NCI-H1436 treated with DMSO at 0.1 percent for 48 hours (cell line): ENCODE results near the gene GDF9.

ENCODE experiments used
- DNase-seq: peaks from one replicate; lab custom pipeline; 2025; lab: John Stamatoyannopoulos, UW

GDF9 gene

GRCh38 chr5:132838516-132839282, 27.6 kb downstream of the GDF9 start:
- DNase-seq: no peak

DNA sequence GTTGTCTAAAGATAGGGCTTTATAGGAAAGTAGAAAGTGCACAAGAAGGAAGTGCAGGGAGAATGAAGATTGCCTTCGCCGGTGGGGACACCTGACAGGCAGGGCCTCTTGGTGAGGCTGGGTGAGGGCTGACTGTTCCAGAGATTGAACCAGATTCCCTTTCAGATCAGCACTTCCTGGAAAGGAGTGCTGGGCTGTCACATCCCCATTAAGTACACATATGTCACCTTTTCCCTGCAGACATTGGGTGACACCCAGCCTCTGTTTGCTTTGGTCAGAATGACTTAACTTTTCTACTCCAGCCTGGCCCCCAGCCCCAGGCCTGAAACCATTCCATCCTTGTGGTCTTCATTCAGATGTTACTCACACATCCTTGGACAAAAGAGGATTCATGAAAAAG, 28.4 kb downstream of the GDF9 start:
- no peak for DNase-seq

- DNase-seq: no peak
These were observed 29.4 kb downstream of the GDF9 start for GRCh38 chr5:132836852-132837251.

DNA sequence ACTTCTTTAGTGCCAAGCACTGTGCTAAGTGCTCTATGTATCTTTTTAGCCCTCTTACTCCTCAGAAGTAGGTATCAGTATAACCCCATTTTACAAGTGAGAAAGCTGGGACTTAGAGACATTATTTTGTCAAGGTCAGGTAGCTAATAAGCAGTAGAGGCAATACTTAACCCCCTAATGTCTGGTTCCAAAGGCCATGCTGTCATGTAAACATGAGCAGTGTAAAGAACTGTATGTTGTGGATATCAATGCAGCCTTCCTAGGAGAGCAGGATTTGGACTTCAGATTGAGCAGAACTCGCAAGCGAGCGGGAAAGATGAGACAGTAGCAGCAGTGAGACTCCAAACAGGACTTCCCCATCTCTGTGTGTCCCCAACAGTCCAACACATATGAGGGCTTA, 32.2 kb downstream of the GDF9 start:
- DNase-seq: no peak

GRCh38 chr5:132832612-132833011, 33.7 kb downstream of the GDF9 start:
- DNase-seq: no peak

GRCh38 chr5:132831095-132831860, 35.0 kb downstream of the GDF9 start:
- no peak for DNase-seq

DNA sequence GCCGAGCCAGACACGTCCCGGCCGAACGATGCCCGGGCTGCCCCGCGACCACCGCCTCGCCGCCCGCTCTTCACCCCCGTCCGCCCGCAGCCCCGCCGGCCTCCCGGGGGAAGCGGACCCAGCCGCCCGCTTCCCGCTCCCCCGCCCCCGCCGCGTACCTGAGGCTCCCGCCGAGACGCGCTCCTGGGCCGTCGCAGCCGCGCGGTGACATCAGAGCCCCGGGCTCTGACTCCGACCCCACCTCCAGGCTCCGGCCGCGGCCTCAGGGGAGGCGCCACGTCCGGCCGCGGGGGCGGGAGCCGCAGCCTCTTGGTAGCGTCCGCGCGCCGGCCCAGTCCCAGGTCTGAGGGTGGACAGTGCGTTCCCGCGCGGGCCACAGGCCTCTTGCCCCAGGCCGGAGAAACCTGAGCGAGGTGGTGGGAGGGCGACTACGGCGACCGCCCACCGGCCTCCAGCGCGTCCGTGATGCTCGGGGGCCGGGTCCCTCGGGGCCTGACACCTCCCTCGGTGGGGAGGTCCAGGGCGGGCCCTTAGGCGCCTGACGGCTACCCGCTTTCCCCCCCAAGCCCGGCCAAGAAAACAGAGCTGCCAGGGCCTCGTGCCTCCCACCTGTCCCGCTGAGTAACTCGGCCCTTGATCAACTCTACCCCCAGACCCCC, 35.7 kb downstream of the GDF9 start, which contains the start of gene SHROOM1:
Gene SHROOM1 (minus strand): TSS at position 212 of the 659 bp plus-strand sequence. CDS start 4,507 bp downstream, outside the sequence.
- DNase-seq: no peak

DNA sequence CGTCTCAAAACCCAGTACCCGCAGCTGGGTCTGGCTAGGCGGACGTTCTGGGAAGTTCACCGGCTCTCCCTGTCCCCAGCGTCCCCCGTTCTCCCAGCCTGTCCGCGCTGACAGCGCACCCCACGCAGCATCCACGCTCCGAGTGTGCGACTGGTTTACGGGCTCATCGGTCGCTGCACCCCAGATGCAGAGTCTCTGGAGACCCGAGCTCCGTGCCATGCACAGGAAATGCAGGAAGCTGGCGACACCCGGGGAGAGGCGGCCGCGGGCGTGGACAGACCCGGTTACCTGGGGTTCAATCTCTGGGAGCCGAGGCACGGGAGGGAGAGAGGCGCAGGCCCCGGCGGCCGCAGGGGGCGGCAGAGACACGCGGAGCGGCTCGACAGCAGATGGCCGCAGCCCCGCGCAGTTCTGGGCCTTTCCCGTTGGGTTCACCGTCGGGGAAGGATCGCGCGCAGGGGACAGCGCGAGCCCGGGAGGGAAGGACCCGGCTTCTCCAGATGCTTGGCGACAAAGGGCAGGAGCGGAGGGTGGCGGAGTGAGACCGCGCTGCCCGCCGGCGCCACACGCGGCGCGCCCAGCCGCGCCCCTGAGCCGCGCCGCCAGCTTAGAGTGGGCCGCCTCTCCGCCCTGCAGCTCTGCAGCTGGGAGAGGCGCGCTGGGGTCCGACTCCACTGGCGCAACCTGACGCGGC, 36.4 kb downstream of the GDF9 start:
- no peak for DNase-seq

DNA sequence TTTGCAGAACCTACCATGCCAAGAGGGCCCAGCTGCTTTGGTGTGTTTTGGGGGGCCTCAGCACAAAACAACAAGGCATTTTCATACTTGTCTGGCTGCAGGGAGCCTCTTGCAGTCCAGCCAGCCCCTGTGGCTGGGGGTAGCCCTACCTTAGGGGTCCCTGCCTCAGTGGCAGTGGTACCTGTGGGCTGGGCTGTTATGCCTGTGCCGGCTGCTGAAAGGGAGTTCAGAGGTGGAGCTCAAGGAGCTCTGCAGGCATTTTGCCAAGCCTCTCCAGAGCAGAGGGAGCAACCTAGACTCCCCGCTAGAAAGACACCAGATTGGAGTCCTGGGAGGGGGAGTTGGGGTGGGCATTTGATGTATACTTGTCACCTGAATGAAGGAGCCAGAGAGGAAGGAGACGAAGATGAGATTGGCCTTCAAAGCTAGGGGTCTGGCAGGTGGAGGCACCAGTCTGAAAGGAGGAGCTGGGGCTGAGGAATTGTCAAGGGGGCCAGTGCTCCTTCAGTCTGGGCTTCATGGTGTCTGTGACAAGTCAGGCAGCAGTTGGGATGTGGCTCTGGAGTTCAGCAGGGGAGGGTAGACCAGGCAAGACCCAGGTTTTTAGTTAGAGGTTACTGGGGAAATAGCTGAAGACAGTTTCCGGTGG, 37.3 kb downstream of the GDF9 start:
- no peak for DNase-seq

GRCh38 chr5:132827943-132828673, 38.2 kb downstream of the GDF9 start:
- no peak for DNase-seq

DNA sequence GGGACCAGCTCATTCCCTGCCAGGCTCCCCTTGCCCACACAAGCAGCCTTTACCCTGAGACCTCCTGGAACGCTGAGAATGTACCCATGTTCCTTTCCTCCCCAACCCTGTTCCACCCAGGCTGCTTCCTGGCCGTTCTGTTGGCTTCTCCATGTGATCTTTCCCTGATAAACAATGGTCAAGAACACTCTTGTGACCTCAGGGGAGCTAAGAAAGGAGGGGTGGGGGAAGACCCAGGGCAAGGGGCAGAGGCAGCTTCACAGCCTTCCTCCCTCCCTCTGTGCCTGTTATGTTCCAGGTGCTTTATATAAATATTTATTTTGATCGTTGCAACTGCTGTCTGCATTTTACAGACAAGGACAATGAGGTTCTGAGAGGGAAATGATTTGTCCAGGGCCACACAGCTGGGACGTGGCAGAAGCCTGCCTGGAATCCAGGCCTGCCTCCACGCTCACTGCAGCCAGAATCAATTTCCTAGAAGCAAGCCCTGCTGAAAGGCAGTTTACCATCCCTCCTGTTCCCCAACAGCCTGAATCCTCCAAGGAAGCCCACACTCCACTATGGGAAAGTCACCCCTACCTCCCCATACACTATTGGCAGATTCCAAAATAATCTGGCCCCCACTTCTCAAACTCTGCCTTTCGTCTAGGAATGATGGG, 39.7 kb downstream of the GDF9 start:
- DNase-seq: no peak

- no peak for DNase-seq
These were observed 40.4 kb downstream of the GDF9 start for GRCh38 chr5:132825834-132826391.

DNA sequence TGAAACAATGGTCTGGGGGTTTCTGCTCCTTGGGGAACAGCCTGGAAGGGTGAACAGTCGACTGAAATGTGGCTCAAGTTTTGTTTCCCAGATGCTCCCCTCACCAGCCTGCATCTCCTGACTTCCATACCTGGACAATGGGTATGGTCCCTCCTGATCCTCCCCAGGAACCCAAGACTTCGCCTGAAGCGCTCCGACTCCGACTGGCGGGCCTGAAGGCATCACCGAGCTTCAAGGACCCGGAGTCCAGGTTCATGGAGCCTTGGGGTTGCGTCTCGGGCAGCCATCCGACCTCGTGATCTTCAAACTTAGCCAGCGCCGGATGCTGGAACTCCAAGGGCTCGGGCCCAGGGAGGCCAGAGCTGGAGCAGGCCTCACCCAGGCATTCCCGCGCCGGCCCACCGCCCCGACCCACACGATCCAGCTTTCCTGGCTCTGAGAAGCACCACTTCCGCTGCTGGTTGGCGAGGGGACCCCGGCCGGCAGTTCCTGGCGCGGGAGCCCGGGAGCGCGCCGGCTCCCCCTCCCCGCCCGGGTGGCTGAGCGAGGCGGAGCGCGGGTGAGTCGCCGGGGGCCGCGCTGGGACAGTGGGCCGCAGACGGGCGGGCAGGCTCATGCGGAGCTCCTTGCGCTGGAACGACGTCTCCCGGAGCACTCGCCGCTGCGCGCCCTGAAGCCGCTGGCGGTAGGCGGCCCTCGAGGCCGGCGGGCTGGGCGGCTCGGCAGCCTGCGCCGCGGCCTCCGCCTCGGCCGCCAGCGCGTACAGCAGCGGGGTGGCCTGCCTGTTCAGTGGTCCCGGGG, 41.0 kb downstream of the GDF9 start:
- DNase-seq: no peak

DNA sequence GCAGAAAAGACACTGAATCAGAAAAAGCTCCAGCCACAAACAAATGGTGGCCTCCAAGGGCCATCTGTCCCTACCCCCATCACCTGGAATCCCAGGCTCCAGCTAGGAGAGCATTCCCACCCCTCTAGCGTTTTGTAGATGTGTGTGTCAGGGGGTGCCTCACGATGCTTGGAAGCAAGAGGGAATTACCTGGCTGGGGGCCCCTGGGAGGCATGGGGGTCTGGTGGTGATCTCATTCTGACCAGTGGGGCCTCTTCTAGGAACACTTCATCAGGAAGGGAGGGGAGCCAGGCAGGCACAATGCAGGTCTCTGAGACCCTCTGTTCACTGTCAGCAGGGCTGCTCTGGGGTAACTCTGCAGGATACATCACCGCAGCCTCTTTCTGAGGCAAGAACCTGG, 41.8 kb downstream of the GDF9 start:
- no peak for DNase-seq

- no peak for DNase-seq
These were observed 42.7 kb downstream of the GDF9 start for GRCh38 chr5:132823481-132824050.

- no peak for DNase-seq
These were observed 43.4 kb downstream of the GDF9 start for GRCh38 chr5:132822650-132823480.

- no peak for DNase-seq
These were observed 44.5 kb downstream of the GDF9 start for GRCh38 chr5:132821791-132822190.

GRCh38 chr5:132821350-132821749, 44.9 kb downstream of the GDF9 start:
- no peak for DNase-seq
